Urothelium cell line (cell line): ENCODE results near the gene PTTG2.
A peak's percentile ranks its signal among the peaks of the same experiment; 100 is the strongest.
"Not testable (repeated sequence)": the region's sequence is repeated elsewhere in the genome, so short reads cannot be mapped to it uniquely, and the experiment has no call there.

Experiments
- DNase-seq: peaks from one replicate; pipeline ENCODE4 v3.0.0; 2011; ENCODE audit warnings: low spot score, mixed read lengths
- FAIRE-seq: peaks from 2 replicates; lab custom pipeline; 2011; peaks lifted over from hg19 to GRCh38; lab: Jason Lieb, UNC

Gene PTTG2

GRCh38 chr4:37960098-37960497 is at the start of gene PTTG2:
TSS of gene PTTG2 (plus strand) at chr4:37960398. CDS start at chr4:37960435, 37 bp downstream.
- FAIRE-seq (no peak), DNase-seq (no peak)

GRCh38 chr4:37914539-37914938 is 45.7 kb upstream of the PTTG2 start:
- FAIRE-seq: no peak
- DNase-seq: no peak

- no peak for FAIRE-seq
- DNase-seq: no peak
Observed at GRCh38 chr4:37917388-37917787, 42.8 kb upstream of the PTTG2 start.

GRCh38 chr4:37918653-37919052 is 41.5 kb upstream of the PTTG2 start:
- DNase-seq (no peak), FAIRE-seq (no peak)

- DNase-seq (peak; percentile 70), FAIRE-seq (peak; percentile 69)
Observed at GRCh38 chr4:37922328-37922727, 37.9 kb upstream of the PTTG2 start.

- FAIRE-seq, DNase-seq: not testable (repeated sequence)
Observed at GRCh38 chr4:37923089-37923488, 37.1 kb upstream of the PTTG2 start.

- DNase-seq (no peak), FAIRE-seq (peak; percentile 67)
Observed at GRCh38 chr4:37924946-37925345, 35.3 kb upstream of the PTTG2 start.

GRCh38 chr4:37927434-37927833 is 32.8 kb upstream of the PTTG2 start:
- FAIRE-seq (peak; percentile 75), DNase-seq (no peak)

GRCh38 chr4:37928426-37929416 is 31.5 kb upstream of the PTTG2 start:
- DNase-seq: peak; percentile 23
- no peak for FAIRE-seq

GRCh38 chr4:37934096-37934495 is 26.1 kb upstream of the PTTG2 start:
- FAIRE-seq (no peak), DNase-seq (no peak)

GRCh38 chr4:37934609-37935008 is 25.6 kb upstream of the PTTG2 start:
- FAIRE-seq: no peak
- DNase-seq: no peak

- no peak for DNase-seq
- FAIRE-seq: no peak
Observed at GRCh38 chr4:37935026-37935425, 25.2 kb upstream of the PTTG2 start.

GRCh38 chr4:37936889-37937498 is 23.2 kb upstream of the PTTG2 start:
- FAIRE-seq (no peak), DNase-seq (no peak)

GRCh38 chr4:37938208-37938607 is 22.0 kb upstream of the PTTG2 start:
- FAIRE-seq (no peak), DNase-seq (no peak)

GRCh38 chr4:37946503-37947179 is 13.6 kb upstream of the PTTG2 start:
- FAIRE-seq (no peak), DNase-seq (no peak)

GRCh38 chr4:37948542-37948941 is 11.7 kb upstream of the PTTG2 start:
- FAIRE-seq (no peak), DNase-seq (no peak)

GRCh38 chr4:37949636-37950426 is 10.4 kb upstream of the PTTG2 start:
- FAIRE-seq: peak; percentile 40

GRCh38 chr4:37951461-37952352 is 8.5 kb upstream of the PTTG2 start:
- DNase-seq: no peak
- no peak for FAIRE-seq

More at GRCh38 chr4:37949636-37950426, 10.4 kb upstream of the PTTG2 start:
- no peak for DNase-seq

GRCh38 chr4:37953156-37953555 is 7.0 kb upstream of the PTTG2 start:
- no peak for DNase-seq
- no peak for FAIRE-seq
